Mucosa of rectum (tissue), 2 donors: Measurements from ENCODE around the gene SCTR.

ENCODE experiments used
- H3K27ac ChIP-seq, 2 donors: one replicate each; pipeline ENCODE4 v1.7.0; 2013; ENCODE audit warnings: inconsistent platforms in 2 of 2, low read depth in 2 of 2, low read length in 2 of 2
- H3K27me3 ChIP-seq, 2 donors: one replicate each; pipeline ENCODE4 v1.7.0; 2013; ENCODE audit warnings: low read length in 2 of 2; ENCODE audit not compliant: control insufficient read depth in 2 of 2, insufficient read depth in 2 of 2
- H3K36me3 ChIP-seq, 2 donors: one replicate each; pipeline ENCODE4 v1.7.0; 2013; ENCODE audit warnings: low read length in 2 of 2; ENCODE audit not compliant: control insufficient read depth in 2 of 2, insufficient read depth in 2 of 2
- H3K4me1 ChIP-seq, 2 donors: one replicate each; pipeline ENCODE4 v1.7.0; 2013; ENCODE audit warnings: low read length in 2 of 2, mild to moderate bottlenecking in 1 of 2; ENCODE audit not compliant: control insufficient read depth in 2 of 2, insufficient read depth in 2 of 2
- H3K4me3 ChIP-seq, 2 donors: one replicate each; pipeline ENCODE4 v1.7.0; 2013; ENCODE audit warnings: low read length in 2 of 2
- H3K9ac ChIP-seq, 2 donors: one replicate each; pipeline ENCODE4 v1.7.0; 2013; ENCODE audit warnings: low read length in 2 of 2, low read depth in 1 of 2, mild to moderate bottlenecking in 1 of 2
- H3K9me3 ChIP-seq, 2 donors: one replicate each; pipeline ENCODE4 v1.7.0; 2013; ENCODE audit warnings: low read length in 2 of 2; ENCODE audit not compliant: control insufficient read depth in 2 of 2
- donor health status: healthy.
- donor health status: Normal muscosa, but diverticular disease.

The SCTR gene

GRCh38 chr2:119402106-119402505 lies 122.2 kb downstream of the SCTR start:
- Histone ChIP-seq H3K27ac (peak overlapping the region; percentile 62 to 77), H3K9me3 (no peaks in the 10 kb centered on the region), H3K4me3 (no peak overlapping the region)

GRCh38 chr2:119397196-119397595 lies 127.1 kb downstream of the SCTR start:
- Histone ChIP-seq H3K27me3 (no peaks in the 10 kb centered on the region), H3K4me1 (no peaks in the 10 kb centered on the region), H3K27ac (no peak overlapping the region), H3K9me3 (no peaks in the 10 kb centered on the region), H3K4me3 (no peak overlapping the region), H3K36me3 (no peaks in the 10 kb centered on the region), H3K9ac (no peak overlapping the region)

More at GRCh38 chr2:119402106-119402505, 122.2 kb downstream of the SCTR start:
- Histone ChIP-seq H3K9ac (no peak overlapping the region), H3K27me3 (no peaks in the 10 kb centered on the region), H3K4me1 (peaks cover 10% of the 10 kb centered on the region in 2 donors), H3K36me3 (no peaks in the 10 kb centered on the region)

- Histone ChIP-seq H3K4me3 (no peak overlapping the region), H3K27ac (no peak overlapping the region), H3K9me3 (no peaks in the 10 kb centered on the region)
Observed at GRCh38 chr2:119393971-119394748, 130.1 kb downstream of the SCTR start.

More at GRCh38 chr2:119393971-119394748, 130.1 kb downstream of the SCTR start:
- Histone ChIP-seq H3K27me3 (no peaks in the 10 kb centered on the region), H3K36me3 (no peaks in the 10 kb centered on the region), H3K4me1 (no peaks in the 10 kb centered on the region), H3K9ac (no peak overlapping the region)
